NOMO-1 (cell line): ENCODE measurements around the gene KIF5B.
A peak's percentile ranks its signal among the peaks of the same experiment; 100 is the strongest.
"Not testable (repeated sequence)": the region's sequence is repeated elsewhere in the genome, so short reads cannot be mapped to it uniquely, and the experiment has no call there.

Experiments used
- DNase-seq, 2 experiments: peaks; one replicate each; lab custom pipeline; 2025; ENCODE audit not compliant: unreplicated experiment in 2 of 2; lab: John Stamatoyannopoulos, UW

Gene KIF5B

DNA sequence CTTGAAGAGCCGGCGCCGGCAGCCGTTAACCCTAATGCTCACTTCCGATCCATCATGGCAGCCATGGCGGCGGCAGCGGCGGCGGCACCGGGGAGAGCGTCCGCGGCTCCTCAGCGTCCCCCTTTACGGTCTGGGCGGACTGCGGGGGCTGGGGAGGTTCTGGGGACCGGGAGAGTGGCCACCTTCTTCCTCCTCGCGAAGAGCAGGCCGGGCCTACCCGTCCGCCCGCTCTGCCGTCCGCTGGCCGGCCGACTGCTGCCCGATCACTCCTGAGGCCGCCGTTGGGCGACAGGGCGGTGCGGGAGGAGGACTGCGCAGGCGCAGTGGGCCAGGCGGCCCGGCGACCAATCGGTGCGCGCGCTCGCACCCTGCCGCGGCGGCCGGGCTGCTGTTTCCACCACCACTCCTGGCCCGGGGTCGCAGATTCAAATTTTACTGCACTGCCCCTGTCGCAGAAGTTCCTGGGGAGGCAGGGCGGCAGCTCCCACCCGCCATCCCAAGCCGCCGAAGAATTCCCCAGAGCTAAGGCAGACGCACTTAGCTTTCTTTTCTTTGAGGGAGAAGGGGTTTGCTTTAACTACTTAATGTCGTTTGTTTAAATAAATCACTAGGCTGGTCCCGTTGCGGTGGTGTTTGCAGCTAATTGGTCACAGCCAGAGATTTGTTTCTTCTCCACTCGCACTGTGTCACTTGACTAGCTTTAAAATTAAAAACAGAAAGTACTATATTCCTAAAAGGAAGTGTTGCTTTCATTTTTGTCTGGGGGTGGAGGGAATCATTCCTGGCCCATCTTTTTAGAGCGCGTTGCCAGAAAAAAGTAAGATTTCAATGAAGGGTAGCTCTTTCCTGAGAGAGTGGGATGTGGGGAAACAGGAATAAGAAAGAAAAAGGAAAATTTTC lies at the start of gene KIF5B:
Gene KIF5B (minus strand): TSS at position 290 of the 900 bp plus-strand sequence. CDS start 452 bp downstream, outside the sequence.
- DNase-seq = peak; percentile 77 to 88

DNA sequence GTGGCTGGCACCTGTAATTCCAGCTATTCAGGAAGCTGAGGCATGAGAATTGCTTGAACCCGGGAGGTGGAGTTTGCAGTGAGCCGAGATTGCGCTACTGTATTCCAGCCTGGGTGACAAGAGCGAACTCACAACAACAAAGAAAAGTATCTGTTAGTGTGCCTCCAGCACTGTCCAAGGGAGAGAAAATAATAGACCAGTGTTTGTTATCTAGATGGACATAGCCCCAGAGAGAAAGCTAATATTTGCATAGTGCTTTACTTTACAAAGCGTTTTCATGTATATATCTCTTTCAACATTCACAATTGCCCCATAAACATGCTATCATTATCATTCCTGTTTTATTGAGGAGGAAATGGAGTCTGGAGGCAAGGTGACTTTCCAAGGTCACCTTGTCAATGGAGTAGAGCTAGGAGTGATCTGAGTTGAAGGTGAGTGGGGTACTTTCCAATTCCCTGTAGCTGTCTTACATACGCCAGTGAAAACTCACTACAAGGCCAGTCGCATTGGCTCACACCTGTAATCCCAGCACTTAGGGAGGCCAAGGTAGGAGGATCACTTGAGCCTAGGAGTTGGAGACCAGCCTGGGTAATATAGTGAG lies 49.7 kb upstream of the KIF5B start:
- no peak for DNase-seq

DNA sequence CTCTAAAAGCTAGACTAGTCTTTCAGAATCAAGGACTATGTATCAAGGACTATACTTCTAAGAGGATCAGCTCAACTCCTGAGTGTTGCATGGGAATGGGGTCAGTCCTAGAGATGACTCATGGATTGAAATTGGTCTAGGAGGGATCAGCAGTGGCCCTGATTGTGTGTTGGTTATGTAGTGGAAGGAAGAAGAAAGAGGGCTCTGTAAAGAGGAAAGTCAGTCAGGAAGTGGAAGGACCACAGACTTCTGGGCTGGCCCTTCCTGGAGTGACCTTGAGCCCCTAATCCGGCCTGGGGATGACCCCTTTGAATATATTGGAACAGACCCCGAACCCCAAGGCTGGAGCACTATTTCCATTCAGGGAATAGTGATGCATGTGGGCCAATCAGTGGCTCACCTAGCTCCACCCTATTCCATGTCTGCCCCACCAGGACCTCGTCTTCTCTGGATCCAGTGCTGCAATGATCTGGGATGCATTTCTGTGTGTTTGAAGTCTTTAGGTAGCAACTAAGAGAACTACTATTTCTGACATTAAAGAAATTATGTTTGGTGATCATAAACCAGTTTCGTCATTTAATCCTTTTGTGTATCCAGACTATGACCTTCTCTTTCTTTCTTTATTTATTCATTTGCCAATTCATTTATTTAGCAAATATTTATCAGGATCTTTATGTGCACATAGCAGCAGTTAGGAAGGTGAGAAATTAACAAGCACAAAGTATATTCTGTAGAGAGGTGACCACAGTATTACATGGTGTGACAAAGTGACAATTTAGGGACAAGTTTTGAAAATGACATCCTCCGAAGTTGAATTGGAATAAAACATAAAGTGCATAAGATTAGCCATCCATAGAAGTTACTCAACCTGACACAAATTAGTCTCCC lies 48.6 kb upstream of the KIF5B start:
- DNase-seq = no peak

GRCh38 chr10:32104181-32104580 lies 48.0 kb upstream of the KIF5B start:
- DNase-seq = no peak

GRCh38 chr10:32103721-32104120 lies 47.5 kb upstream of the KIF5B start:
- DNase-seq = no peak

DNA sequence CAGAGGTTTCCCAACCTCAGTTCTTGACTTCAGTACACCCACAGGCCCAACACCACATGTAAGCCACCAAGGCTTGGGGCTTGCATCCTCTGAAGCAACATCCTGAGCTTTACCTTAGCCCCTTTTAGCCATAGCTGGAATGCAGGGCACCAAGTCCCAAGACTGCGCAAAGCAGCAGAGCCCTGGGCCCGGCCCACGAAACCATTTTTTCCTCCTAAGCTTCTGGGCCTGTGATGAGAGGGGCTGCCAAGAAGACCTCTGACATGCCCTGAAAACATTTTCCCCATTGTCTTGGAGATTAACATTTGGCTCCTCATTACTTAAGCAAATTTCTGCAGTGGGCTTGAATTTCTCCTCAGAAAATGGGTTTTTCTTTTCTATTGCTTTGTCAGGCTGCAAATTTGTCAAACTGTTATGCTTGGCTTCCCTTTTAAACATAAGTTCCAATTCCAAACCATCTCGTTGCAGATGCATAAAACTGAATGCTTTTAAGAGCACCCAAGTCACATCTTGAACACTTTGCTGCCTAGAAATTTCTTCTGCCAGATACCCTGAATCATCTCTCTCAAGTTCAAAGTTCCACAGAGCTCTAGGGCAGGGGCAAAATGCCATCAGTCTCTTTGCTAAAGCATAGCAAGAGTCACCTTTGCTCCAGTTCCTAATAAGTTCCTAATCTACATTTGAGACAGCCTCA lies 42.5 kb upstream of the KIF5B start:
- DNase-seq = not testable (repeated sequence)

GRCh38 chr10:32095116-32095733 lies 39.0 kb upstream of the KIF5B start:
- DNase-seq = no peak

DNA sequence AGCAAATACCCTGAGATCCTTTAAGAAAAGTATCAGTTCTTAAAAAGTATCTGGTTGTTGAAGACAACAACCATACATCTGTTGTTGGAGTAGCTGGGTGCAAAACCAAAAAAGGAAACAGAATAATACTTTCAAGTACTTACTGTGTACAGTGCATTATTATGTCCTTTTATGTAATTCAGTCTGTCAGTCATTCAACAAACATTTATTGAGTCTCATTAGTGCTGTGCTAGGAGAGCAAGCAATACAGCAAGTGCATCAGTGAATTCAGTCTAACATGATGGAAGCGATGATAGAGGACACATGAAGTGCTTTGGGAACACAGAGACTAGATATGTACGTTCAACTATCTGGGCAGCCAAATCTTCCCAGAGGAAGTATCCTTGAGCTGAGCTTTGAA lies 37.4 kb upstream of the KIF5B start:
- no peak for DNase-seq

DNA sequence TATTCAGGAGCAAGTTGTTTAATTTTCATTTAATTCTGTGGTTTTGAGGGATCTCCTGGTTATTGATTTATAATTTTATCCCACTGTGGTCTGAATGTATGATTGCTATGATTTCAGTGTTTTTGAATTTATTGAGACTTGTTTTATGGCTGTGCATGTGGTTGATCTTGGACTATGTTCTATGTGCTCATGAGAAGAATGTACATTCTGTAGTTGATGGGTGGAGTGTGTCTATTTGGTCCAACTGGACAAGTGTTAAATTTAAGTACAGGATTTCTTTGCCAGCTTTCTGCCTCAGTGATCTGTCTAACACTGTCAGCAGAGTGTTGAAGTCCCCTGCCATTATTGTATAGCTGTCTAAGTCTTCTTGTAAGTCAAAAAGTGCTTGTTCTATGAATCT lies 34.8 kb upstream of the KIF5B start:
- DNase-seq = no peak

DNA sequence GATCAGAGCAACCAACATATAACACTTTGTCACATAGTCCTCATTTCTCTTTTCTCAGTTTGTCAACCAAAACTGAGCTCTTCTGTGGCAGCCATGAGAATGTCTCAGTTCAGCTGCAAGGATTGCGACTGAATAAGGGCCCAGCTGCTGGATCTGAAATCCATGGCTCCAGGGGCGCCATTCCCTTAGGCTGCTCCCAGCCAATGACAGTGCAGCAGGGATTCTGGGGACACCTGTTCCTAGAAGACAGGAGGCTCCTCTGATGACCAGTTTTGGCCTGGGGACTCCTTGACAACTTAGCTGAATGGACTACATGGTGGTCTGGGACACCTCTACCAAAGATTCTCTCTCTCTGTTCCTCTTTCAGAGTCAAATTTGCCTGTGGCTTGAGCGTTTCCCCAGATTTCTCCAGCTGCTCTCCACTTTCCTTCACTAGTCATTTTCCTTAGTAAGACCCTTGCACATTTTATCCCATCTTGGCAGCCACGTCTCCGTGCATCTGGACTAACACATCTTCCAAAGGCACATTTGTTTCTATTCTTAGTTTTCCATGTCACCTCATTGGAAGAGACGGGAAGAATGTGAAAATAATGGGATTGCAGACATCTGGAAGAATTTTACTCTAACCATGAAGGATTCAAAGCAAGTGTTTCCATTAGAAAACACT lies 28.1 kb upstream of the KIF5B start:
- DNase-seq = no peak

DNA sequence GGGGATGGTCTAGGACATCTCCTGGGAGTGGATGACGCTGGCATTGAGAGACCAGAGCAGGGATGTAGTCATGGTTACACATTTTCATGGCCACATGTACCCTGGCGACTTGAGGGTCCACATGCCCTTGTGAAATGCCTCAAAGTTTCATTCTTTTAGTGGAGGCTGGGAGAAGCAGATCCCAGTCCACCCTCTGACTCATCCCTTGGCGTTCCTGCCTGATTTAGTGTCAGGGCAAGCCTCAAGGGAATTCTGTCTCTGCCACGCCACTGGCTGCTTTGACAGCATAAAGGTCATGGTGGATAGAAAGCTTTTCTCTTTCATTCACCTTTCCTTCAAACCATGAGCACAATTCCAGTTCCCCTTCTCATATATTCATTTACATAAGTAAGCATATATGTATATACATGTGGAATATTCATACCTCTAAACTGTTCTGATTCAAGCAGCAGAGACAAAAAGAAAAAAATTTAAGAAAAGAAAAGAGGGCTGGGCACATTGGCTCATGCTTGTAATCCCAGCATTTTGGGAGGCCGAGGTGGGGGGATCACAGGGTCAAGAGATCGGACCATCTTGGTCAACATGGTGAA lies 21.8 kb upstream of the KIF5B start:
- DNase-seq = no peak

DNA sequence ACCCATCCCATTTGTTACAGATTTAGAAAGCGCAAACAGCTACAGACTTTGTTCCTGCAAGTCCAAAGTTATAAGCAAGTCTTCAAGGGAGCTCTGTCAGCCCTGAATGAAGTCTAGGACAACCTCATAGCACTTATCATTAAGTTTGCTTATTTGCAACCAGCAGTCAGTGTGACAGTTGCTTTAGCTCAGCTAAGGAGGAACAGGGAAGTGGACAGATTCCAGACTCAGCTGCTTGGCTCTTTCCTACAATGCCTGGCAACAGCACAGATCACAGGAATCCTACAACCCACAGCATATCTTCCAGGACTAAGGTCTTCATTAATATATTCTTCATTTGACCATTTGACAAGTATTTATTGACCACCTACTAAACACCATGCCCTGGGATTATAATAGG lies 17.4 kb upstream of the KIF5B start:
- DNase-seq = no peak

- no peak for DNase-seq
These were observed 16.9 kb upstream of the KIF5B start for GRCh38 chr10:32073128-32073527.

DNA sequence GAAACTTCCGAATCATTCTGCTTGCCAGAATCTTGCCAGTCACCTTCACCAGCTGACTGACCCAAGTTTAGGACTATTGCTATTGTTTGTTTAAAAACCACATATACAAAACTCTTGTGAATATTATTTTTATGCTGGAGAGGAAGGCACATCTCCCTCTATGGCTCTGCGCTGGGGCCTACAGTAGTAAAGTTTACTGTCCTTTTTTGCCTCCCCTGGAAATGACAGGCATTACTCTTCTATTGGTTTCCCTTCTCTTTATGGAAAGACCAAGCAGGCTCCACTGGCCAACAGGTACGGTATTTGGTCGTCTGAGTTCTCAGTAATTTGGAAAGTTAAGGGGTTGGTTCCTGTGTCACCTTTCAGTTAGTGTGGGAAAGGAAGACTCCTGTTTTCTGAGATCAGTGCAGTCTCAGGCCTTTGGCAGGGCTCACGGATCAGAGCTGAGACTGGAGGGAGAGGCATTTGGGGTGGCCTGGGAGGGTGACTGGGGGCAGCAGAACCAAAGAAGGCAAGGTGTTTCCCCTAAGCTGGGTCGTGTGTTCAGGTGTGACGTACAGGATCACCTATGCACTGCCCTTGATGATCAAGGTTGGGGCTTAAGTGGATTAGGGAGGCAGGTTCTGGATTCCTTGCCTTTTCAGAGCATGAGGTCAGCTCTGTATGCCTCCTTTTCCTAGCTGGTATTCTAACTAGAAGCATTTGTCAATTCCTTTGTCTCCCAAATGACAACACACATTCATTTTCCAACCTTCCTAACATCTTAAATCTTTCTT lies 16.0 kb upstream of the KIF5B start:
- DNase-seq = no peak

- no peak for DNase-seq
These were observed 14.4 kb upstream of the KIF5B start for GRCh38 chr10:32070645-32071044.

DNA sequence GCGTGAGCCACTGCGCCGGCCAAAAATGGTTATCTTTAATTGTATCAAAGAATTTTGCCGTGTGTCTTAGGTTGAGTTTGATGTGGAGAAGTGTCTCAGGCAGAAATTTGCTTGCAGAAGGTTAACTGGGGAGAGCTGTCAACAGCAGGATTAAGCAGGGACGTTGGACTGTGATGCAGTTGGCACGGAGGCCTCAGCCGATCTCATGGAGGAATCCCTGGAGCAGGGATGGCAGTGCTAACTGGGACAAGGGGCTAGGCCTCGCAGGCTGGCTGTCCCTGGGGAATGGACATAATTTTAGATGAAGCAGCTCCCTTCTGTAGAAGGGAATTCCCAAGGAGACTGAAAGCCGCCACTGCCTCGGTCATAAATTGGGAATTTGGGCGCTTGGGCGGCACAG lies 12.3 kb upstream of the KIF5B start:
- DNase-seq = no peak

DNA sequence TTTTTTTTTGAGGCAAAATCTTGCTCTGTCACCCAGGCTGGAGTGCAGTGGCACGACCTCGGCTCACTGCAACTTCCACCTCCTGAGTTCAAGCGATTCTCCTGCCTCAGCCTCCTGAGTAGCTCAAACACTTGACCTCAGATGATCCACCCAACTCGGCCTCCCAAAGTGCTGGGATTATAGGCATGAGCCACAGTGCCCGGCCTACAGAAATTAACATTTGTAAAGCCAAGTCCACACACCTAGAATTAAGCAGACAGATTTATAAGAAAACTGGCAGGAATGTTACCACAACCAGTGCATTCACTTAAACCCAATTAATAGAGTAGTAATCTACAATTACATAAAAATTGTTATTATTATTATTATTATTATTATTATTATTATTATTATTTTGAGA lies 11.7 kb upstream of the KIF5B start:
- not testable (repeated sequence) for DNase-seq

DNA sequence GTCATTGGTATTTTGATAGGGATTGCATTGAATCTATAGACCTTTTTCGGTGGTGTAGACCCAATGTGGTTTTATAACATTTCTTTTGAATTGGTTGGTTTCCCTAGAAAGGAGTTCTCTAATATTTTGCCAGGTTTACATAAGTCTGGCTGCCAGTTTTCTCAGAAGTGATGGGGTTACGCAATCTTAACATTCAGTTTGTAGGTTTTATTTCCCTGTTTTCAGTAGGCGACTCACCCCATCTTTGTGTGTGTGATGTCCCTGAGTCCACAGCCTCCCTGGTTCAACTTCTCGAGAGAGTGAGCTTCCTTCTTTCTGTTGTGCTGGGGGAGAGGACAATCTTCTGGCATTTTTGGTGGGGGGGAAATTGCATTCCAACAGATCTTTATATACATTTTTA lies 9.6 kb upstream of the KIF5B start:
- DNase-seq = peak; percentile 37 to 90

DNA sequence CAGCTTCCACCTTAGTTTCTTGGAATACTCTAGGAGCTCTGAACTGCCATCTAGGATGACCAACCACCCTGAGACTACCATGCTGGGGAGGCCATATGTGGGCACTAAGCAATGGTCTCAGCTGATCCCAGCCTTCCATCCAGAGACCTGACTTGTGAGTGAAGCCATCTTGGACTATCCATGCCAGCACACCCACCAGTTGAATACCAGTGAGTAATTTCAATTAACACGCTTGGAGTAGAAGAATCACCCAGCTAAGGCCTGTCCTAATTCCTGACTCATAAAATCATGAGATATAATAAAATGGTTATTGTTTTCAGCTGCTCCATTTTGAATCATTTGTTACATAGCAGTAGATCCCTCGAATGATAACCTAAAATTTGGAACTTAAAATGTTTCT lies 5.2 kb upstream of the KIF5B start:
- no peak for DNase-seq
